Head of caudate nucleus (tissue), 42 donors: ENCODE results near the gene C13orf46.
A peak's percentile ranks its signal among the peaks of the same experiment; 100 is the strongest.
"Not testable (repeated sequence)": the region's sequence is repeated elsewhere in the genome, so short reads cannot be mapped to it uniquely, and the experiment has no call there.

Experiments used
- DNase-seq, 42 donors: peaks; one replicate each; pipeline versions ENCODE4 v3.0.0 to v3.0.0-alpha.2; 2020 to 2021; ENCODE audit warnings: mixed read lengths in 7 of 42
- intact Hi-C: fragments of 100-400 bp; cut with DNase I; formaldehyde crosslinking; loops from one replicate; pipeline ENCODE4 v1.15.0; 2022

The C13orf46 gene

GRCh38 chr13:113996912-113997745 is 23.3 kb upstream of the C13orf46 start:
- intact Hi-C loops: no loop called here
- DNase-seq: peak in 1 of 42 donors; percentile 1

GRCh38 chr13:113996081-113996911 is 22.4 kb upstream of the C13orf46 start:
- intact Hi-C loops: no loop called here
- peak in 1 of 42 donors; percentile 3 for DNase-seq

- intact Hi-C loops: no loop called here
- DNase-seq: peak in 1 of 42 donors; percentile 1
Observed at GRCh38 chr13:113995051-113995601, 21.2 kb upstream of the C13orf46 start.

GRCh38 chr13:113992276-113993005 is 18.6 kb upstream of the C13orf46 start:
- intact Hi-C loops: no loop called here
- DNase-seq: peak in 1 of 42 donors; percentile 1

- peak in 1 of 42 donors; percentile 0 for DNase-seq
- intact Hi-C loops: no loop called here
Observed at GRCh38 chr13:113991676-113992179, 17.9 kb upstream of the C13orf46 start.

GRCh38 chr13:113991191-113991669 is 17.4 kb upstream of the C13orf46 start:
- peak in 13 of 42 donors; percentile 3 to 64 (median 29) for DNase-seq
- intact Hi-C loops: no loop called here

GRCh38 chr13:113990321-113990837 is 16.5 kb upstream of the C13orf46 start:
- intact Hi-C loops: no loop called here
- peak in 1 of 42 donors; percentile 1 for DNase-seq

- intact Hi-C loops: no loop called here
- DNase-seq: peak in 2 of 42 donors; percentile 1 to 3
Observed at GRCh38 chr13:113989585-113990300, 15.9 kb upstream of the C13orf46 start.

- peak in 1 of 42 donors; percentile 1 for DNase-seq
- intact Hi-C loops: not testable (repeated sequence)
Observed at GRCh38 chr13:113988859-113989258, 15.0 kb upstream of the C13orf46 start.

- intact Hi-C loops: no loop called here
- DNase-seq: peak in 4 of 42 donors; percentile 1 to 22 (median 6)
Observed at GRCh38 chr13:113982296-113982661, 8.4 kb upstream of the C13orf46 start.

- DNase-seq: peak in 7 of 42 donors; percentile 2 to 30 (median 5)
- intact Hi-C loops: no loop called here
Observed at GRCh38 chr13:113981611-113982295, 7.9 kb upstream of the C13orf46 start.

GRCh38 chr13:113981194-113981605 is 7.3 kb upstream of the C13orf46 start:
- DNase-seq: peak in 3 of 42 donors; percentile 5 to 43 (median 6)
- intact Hi-C loops: no loop called here

GRCh38 chr13:113980489-113981064 is 6.7 kb upstream of the C13orf46 start:
- DNase-seq: peak in 2 of 42 donors; percentile 1 to 5
- intact Hi-C loops: no loop called here

- DNase-seq: peak in 1 of 42 donors; percentile 3
- intact Hi-C loops: no loop called here
Observed at GRCh38 chr13:113979791-113980471, 6.1 kb upstream of the C13orf46 start.

GRCh38 chr13:113978741-113979481 is 5.0 kb upstream of the C13orf46 start:
- DNase-seq: peak in 1 of 42 donors; percentile 3
- intact Hi-C loops: no loop called here
